Pancreas (tissue), 10 donors: Measurements from ENCODE around the gene ARHGAP31. TPM values are rescaled to one million over a fixed set of nuclear protein-coding genes. Genes with fewer than 3 reads are reported as not detected.

Experiments
- ATAC-seq, 4 donors: fragments of 200-7000 bp; cut with Tn5 transposase; one replicate each; pipeline versions ENCODE4 v1.8.0 to v1.9.1; 2020; ENCODE audit warnings: mild to moderate bottlenecking in 4 of 4, moderate library complexity in 4 of 4
- DNase-seq, 6 donors: peaks; one replicate each; pipeline ENCODE4 v3.0.0-alpha.2; 2020
- FAIRE-seq: peaks from 2 replicates; lab custom pipeline; 2012; peaks lifted over from hg19 to GRCh38; lab: Jason Lieb, UNC
- H3K27ac ChIP-seq, 4 donors: fragments of 200-600 bp; sonication (generic); 1 replicate in 3 of 4; 2 replicates in 1 of 4; pipeline versions ENCODE4 v1.5.0 to v1.8.0; 2020
- H3K27me3 ChIP-seq, 4 donors: fragments of 200-600 bp; one replicate each; pipeline ENCODE4 v1.8.0; 2021
- H3K36me3 ChIP-seq, 3 donors: fragments of 200-600 bp; sonication (generic) in 1 of 3; one replicate each; pipeline versions ENCODE4 v1.5.0 to v1.8.0; 2020 to 2021
- H3K4me1 ChIP-seq, 3 donors: fragments of 200-600 bp; one replicate each; pipeline ENCODE4 v1.8.0; 2021
- H3K4me3 ChIP-seq, 4 donors: fragments of 200-600 bp; sonication (generic) in 2 of 4; one replicate each; pipeline versions ENCODE4 v1.5.0 to v1.8.0; 2020 to 2021
- H3K9me3 ChIP-seq, 4 donors: fragments of 200-600 bp; one replicate each; pipeline ENCODE4 v1.8.0; 2021
- CTCF ChIP-seq, 4 donors: fragments of 200-600 bp; sonication (generic) in 3 of 4; IDR thresholded peaks; one replicate each; pipeline versions ENCODE4 v1.5.0 to v1.8.0; 2021; ENCODE audit warnings: antibody characterized with exemption in 4 of 4
- WGBS, 2 donors: extraction: QIAGEN DNeasy Blood & Tissue Kit; methylation state at CpG; one replicate each; pipeline ENCODE4 v1.1.7; 2013; 5-methylcytosine and 5-hydroxymethylcytosine counted together
- intact Hi-C, 3 donors: fragments of 100-400 bp; cut with DNase I; formaldehyde crosslinking; loops; one replicate each; pipeline versions ENCODE4 v1.11.1 to v1.14.2; 2022
- polyA plus RNA-seq, 2 donors: library from polyadenylated mRNA; stranded (reverse); fragments of 200-250 nt; gene quantifications; one replicate each; pipeline ENCODE4 v1.2.3, GENCODE V29; 2013
- total RNA-seq, 6 donors: library from RNA; stranded (reverse); fragmentation: NEBNext Ultra II Directional in 4 of 6; extraction: Animal tissue kit (Norgen Biotek cat#: 25700) in 4 of 6; gene quantifications; one replicate each; pipeline versions ENCODE4 v1.2.1 to v1.2.4, GENCODE V29; 2021 to 2023
- donor health status: healthy with polysubstance abuse.
- donor health status: DM: no; HTN: no; CAD: no; lungs with moderate emphysema.
- donor health status: DM: no; HTN: no; CAD: no.
- donor health status: control.
- donor health status: control.
- donor health status: Bipolar disorder and iron deficiency.
- donor health status: DM: yes; HTN: yes; CAD: no.
- donor health status: DM: no; HTN: no; CAD: no.
- donor health status: DM: no; HTN: no; CAD: no.
- donor health status: DM: yes; HTN: yes; CAD: no.

The ARHGAP31 gene
- total and polyA plus RNA-seq, 8 donors: 1.5 to 8.3 (median 3.1) TPM

DNA sequence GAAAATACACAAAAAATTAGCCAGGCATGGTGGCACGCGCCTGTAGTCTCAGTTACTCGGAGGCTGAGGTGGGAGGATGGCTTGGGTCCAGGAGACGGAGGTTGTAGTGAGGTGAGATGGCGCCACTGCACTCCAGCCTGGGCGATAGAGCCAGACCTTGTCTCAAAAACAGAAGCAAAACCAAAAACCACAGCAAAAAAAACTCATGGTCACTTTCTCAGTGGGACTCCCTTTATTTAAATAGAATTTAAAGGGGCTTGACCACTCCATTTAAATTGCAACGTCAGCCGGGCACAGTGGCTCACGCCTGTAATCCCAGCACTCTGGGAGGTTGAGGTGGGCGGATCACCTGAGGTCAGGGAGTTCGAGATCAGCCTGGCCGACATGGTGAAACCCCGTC is 32.8 kb downstream of the ARHGAP31 start:
- Histone ChIP-seq H3K4me1 (peaks cover 0 to 7% (median under 1%) of the 10 kb centered on the region in 3 donors), H3K4me3 (no peak overlapping the region), H3K9me3 (no peaks in the 10 kb centered on the region), H3K27me3 (no peaks in the 10 kb centered on the region), H3K36me3 (no peaks in the 10 kb centered on the region), H3K27ac (no peak overlapping the region)
- ATAC-seq (no peak), DNase-seq (no peak), FAIRE-seq (no peak)
- WGBS, 2 donors: 93 to 94% methylated on average over 13 of the region's 13 CpGs
- TF ChIP-seq CTCF (IDR thresholded peaks at IDR 0.05): no peak
- intact Hi-C loops: no loop called here

GRCh38 chr3:119329551-119329950 is 35.4 kb downstream of the ARHGAP31 start:
- H3K4me3 ChIP-seq: no peak overlapping the region
- no peak for DNase-seq
- TF ChIP-seq CTCF (IDR thresholded peaks at IDR 0.05): no peak
- H3K4me1 ChIP-seq: no peaks in the 10 kb centered on the region
- intact Hi-C loops: no loop called here
- no peak overlapping the region for H3K27ac ChIP-seq
- no peaks in the 10 kb centered on the region for H3K27me3 ChIP-seq
- no peaks in the 10 kb centered on the region for H3K9me3 ChIP-seq
- H3K36me3 ChIP-seq: no peaks in the 10 kb centered on the region
- no peak for FAIRE-seq
- ATAC-seq: no peak
- WGBS, 2 donors: 73 to 80% methylated on average over 7 of the region's 7 CpGs

- no peak for FAIRE-seq
- Histone ChIP-seq H3K4me3 (no peak overlapping the region), H3K36me3 (no peaks in the 10 kb centered on the region), H3K4me1 (no peaks in the 10 kb centered on the region), H3K9me3 (no peaks in the 10 kb centered on the region), H3K27me3 (no peaks in the 10 kb centered on the region), H3K27ac (no peak overlapping the region)
- TF ChIP-seq CTCF (IDR thresholded peaks at IDR 0.05): no peak
- no peak for DNase-seq
- ATAC-seq: no peak
- intact Hi-C loops: no loop called here
- 91 to 94% methylated on average over 3 of the region's 3 CpGs for WGBS, 2 donors
Observed at GRCh38 chr3:119330181-119330580, 36.0 kb downstream of the ARHGAP31 start.

- Histone ChIP-seq H3K4me3 (no peak overlapping the region), H3K36me3 (no peaks in the 10 kb centered on the region), H3K4me1 (no peaks in the 10 kb centered on the region), H3K9me3 (no peaks in the 10 kb centered on the region), H3K27ac (no peak overlapping the region), H3K27me3 (no peaks in the 10 kb centered on the region)
- intact Hi-C loops: no loop called here
- TF ChIP-seq CTCF (IDR thresholded peaks at IDR 0.05): no peak
- ATAC-seq: no peak
- DNase-seq: no peak
- FAIRE-seq: no peak
- WGBS, 2 donors: 82 to 86% methylated on average over 4 of the region's 4 CpGs
Observed at GRCh38 chr3:119330858-119331257, 36.7 kb downstream of the ARHGAP31 start.

GRCh38 chr3:119331661-119332060 is 37.5 kb downstream of the ARHGAP31 start:
- TF ChIP-seq CTCF (IDR thresholded peaks at IDR 0.05): no peak
- intact Hi-C loops: no loop called here
- WGBS, 2 donors: 86 to 94% methylated on average over 3 of the region's 3 CpGs
- DNase-seq (no peak), ATAC-seq (no peak), FAIRE-seq (no peak)
- H3K36me3 ChIP-seq: no peaks in the 10 kb centered on the region
- H3K9me3 ChIP-seq: no peaks in the 10 kb centered on the region
- H3K27ac ChIP-seq: no peak overlapping the region
- no peaks in the 10 kb centered on the region for H3K27me3 ChIP-seq
- H3K4me1 ChIP-seq: no peaks in the 10 kb centered on the region
- H3K4me3 ChIP-seq: no peak overlapping the region
